Liver (tissue), 3 donors: ENCODE results near the gene FCGR3A.
"Not testable (repeated sequence)": the region's sequence is repeated elsewhere in the genome, so short reads cannot be mapped to it uniquely, and the experiment has no call there.

ENCODE experiments used
- FOXA1 ChIP-seq: IDR thresholded peaks from 2 replicates; pipeline ENCODE4 v1.6.1; 2016; ENCODE audit warnings: antibody characterized with exemption
- MAX ChIP-seq: IDR thresholded peaks from 2 replicates; pipeline ENCODE4 v1.6.1; 2016; ENCODE audit warnings: antibody characterized with exemption
- RAD21 ChIP-seq, 2 donors: IDR thresholded peaks; 2 replicates each; pipeline ENCODE4 v1.6.1; 2016; ENCODE audit warnings: antibody characterized with exemption in 2 of 2, mild to moderate bottlenecking in 2 of 2
- TF ChIP-seq, protein P1 (sequence below): fragments of 150-350 bp; IDR thresholded peaks from 2 replicates; pipeline ENCODE4 v1.5.1; 2017; ENCODE audit warnings: improper control_type of control experiment, low read depth, low read length; ENCODE audit not compliant: missing input control
- donor health status: healthy.
- donor health status: healthy.

DNA sequence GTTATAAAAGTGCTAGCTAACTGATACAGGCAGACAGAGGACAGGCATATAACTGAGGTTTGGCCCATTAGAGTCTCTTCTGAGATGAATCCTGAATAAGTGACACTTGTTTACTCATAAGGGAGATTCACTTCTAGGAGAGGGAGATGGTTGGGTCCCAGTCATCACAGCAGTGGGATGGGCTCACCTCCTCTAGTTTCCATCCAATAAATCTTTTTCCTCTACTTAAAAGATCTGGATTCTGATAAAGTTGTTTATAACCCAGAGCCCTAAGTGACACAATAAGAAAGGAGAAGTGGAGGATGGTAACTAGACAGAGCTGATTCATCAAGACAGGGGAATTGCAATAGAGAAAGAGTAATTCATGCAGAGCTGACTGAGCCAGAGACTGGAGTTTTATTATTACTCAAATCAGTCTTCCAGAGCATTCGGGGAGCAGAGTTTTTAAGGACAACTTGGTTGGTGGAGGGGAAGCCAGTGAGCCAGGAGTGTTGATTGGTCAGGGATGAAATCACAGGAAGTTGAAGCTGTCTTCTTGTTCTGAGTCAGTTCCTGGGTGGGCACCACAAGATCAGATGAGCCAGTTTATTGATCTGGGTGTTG is 5.3 kb upstream of the FCGR3A start:
- TF ChIP-seq, protein P1, sequence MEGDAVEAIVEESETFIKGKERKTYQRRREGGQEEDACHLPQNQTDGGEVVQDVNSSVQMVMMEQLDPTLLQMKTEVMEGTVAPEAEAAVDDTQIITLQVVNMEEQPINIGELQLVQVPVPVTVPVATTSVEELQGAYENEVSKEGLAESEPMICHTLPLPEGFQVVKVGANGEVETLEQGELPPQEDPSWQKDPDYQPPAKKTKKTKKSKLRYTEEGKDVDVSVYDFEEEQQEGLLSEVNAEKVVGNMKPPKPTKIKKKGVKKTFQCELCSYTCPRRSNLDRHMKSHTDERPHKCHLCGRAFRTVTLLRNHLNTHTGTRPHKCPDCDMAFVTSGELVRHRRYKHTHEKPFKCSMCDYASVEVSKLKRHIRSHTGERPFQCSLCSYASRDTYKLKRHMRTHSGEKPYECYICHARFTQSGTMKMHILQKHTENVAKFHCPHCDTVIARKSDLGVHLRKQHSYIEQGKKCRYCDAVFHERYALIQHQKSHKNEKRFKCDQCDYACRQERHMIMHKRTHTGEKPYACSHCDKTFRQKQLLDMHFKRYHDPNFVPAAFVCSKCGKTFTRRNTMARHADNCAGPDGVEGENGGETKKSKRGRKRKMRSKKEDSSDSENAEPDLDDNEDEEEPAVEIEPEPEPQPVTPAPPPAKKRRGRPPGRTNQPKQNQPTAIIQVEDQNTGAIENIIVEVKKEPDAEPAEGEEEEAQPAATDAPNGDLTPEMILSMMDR = not testable (repeated sequence)
- not testable (repeated sequence) for TF ChIP-seq MAX; RAD21 (IDR thresholded peaks at IDR 0.05); FOXA1
